ENCODE data around the gene IRF1. TPM values are rescaled to one million over a fixed set of nuclear protein-coding genes. Genes with fewer than 3 reads are reported as not detected.
A peak's percentile ranks its signal among the peaks of the same experiment; 100 is the strongest.

The IRF1 gene
- total RNA-seq, 4 donors from 2014 or later: 40.8 to 86.9 (median 65.5) TPM

GRCh38 chr5:132471151-132471907 is 19.2 kb downstream of the IRF1 start:
- Histone ChIP-seq H3K9me3 (no peaks in the 10 kb centered on the region), H3K27ac (peak overlapping the region in 1 of 4 donors; percentile 35), H3K4me1 (peaks cover 15 to 56% (median 19%) of the 10 kb centered on the region in 4 donors), H3K4me3 (no peak overlapping the region), H3K36me3 (no peaks in the 10 kb centered on the region), H3K27me3 (no peaks in the 10 kb centered on the region)
- 43 to 64% methylated on average over 2 of the region's 2 CpGs for WGBS, 2 donors (ENCODE audit: low coverage in 1 of 2)
- intact Hi-C loops (cut with DNase I; ENCODE audit: low total_unique reads): no loop called here
- TF ChIP-seq POLR2AphosphoS5 (IDR thresholded peaks at IDR 0.05) (no peak), EP300 (IDR thresholded peaks at IDR 0.05; ENCODE audit: low read depth) (no peak), POLR2A (IDR thresholded peaks at IDR 0.05) (no peak), CTCF (IDR thresholded peaks at IDR 0.05) (no peak)
- peak; percentile 17 for DNase-seq
- in situ Hi-C loops (cut with MboI; ENCODE audit: low pct_ligation_motif_present in 1 of 4, low pct_unique_long_range_greater_than_20kb in 1 of 4, low sequenced_read_pairs in 3 of 4): loop anchor here in 2 of 4 donors (5.0 to 10.0 kb wide), 2 partner anchors 47 to 49 kb away; no protein-coding TSS in a partner anchor

GRCh38 chr5:132470596-132470995 is 20.0 kb downstream of the IRF1 start:
- no peaks in the 10 kb centered on the region for H3K27me3 ChIP-seq
- WGBS, 2 donors (ENCODE audit: low coverage in 1 of 2): 85% methylated on average over 1 of the region's 1 CpG; no CpG with 5 or more reads in 1 of the 2 donors
- in situ Hi-C loops (cut with MboI; ENCODE audit: low pct_ligation_motif_present in 1 of 4, low pct_unique_long_range_greater_than_20kb in 1 of 4, low sequenced_read_pairs in 3 of 4): loop anchor here in 2 of 4 donors (5.0 to 10.0 kb wide), 2 partner anchors 46 to 48 kb away; no protein-coding TSS in a partner anchor
- H3K4me3 ChIP-seq: no peak overlapping the region
- H3K4me1 ChIP-seq: peaks cover 12 to 56% (median 16%) of the 10 kb centered on the region in 4 donors
- no peak for TF ChIP-seq POLR2AphosphoS5 (IDR thresholded peaks at IDR 0.05)
- H3K27ac ChIP-seq: peak overlapping the region in 3 of 4 donors; percentile 8 to 41 (median 27)
- H3K9me3 ChIP-seq: no peaks in the 10 kb centered on the region
- DNase-seq: peak; percentile 5
- intact Hi-C loops (cut with DNase I; ENCODE audit: low total_unique reads): no loop called here
- no peaks in the 10 kb centered on the region for H3K36me3 ChIP-seq

- peak overlapping the region in 3 of 4 donors; percentile 8 to 41 (median 27) for H3K27ac ChIP-seq
- in situ Hi-C loops (cut with MboI; ENCODE audit: low pct_ligation_motif_present in 1 of 4, low pct_unique_long_range_greater_than_20kb in 1 of 4, low sequenced_read_pairs in 3 of 4): loop anchor here in 2 of 4 donors (5.0 to 10.0 kb wide), 2 partner anchors 45 to 48 kb away; no protein-coding TSS in a partner anchor
- H3K9me3 ChIP-seq: no peaks in the 10 kb centered on the region
- no peaks in the 10 kb centered on the region for H3K36me3 ChIP-seq
- TF ChIP-seq CTCF (IDR thresholded peaks at IDR 0.05) (no peak), POLR2A (IDR thresholded peaks at IDR 0.05) (no peak), EP300 (IDR thresholded peaks at IDR 0.05; ENCODE audit: low read depth) (no peak), POLR2AphosphoS5 (IDR thresholded peaks at IDR 0.05) (no peak)
- intact Hi-C loops (cut with DNase I; ENCODE audit: low total_unique reads): no loop called here
- no peak overlapping the region for H3K4me3 ChIP-seq
- peaks cover 12 to 56% (median 16%) of the 10 kb centered on the region in 4 donors for H3K4me1 ChIP-seq
- 0 to 81% methylated on average over 1 to 4 of the region's 4 CpGs for WGBS, 2 donors (ENCODE audit: low coverage in 1 of 2)
- peak; percentile 8 for DNase-seq
- no peaks in the 10 kb centered on the region for H3K27me3 ChIP-seq
Observed at GRCh38 chr5:132470010-132470392, 20.6 kb downstream of the IRF1 start.

- TF ChIP-seq EP300 (IDR thresholded peaks at IDR 0.05; ENCODE audit: low read depth) (no peak), CTCF (IDR thresholded peaks at IDR 0.05) (no peak), POLR2AphosphoS5 (IDR thresholded peaks at IDR 0.05) (no peak), POLR2A (IDR thresholded peaks at IDR 0.05) (no peak)
- H3K36me3 ChIP-seq: no peaks in the 10 kb centered on the region
- peaks cover 13 to 56% (median 16%) of the 10 kb centered on the region in 4 donors for H3K4me1 ChIP-seq
- no peak overlapping the region for H3K4me3 ChIP-seq
- H3K27ac ChIP-seq: peak overlapping the region in 2 of 4 donors; percentile 3 to 27
- WGBS, 2 donors (ENCODE audit: low coverage in 1 of 2): 79 to 81% methylated on average over 2 to 6 of the region's 6 CpGs
- no peaks in the 10 kb centered on the region for H3K27me3 ChIP-seq
- intact Hi-C loops (cut with DNase I; ENCODE audit: low total_unique reads): no loop called here
- no peaks in the 10 kb centered on the region for H3K9me3 ChIP-seq
- DNase-seq: peak; percentile 7
- in situ Hi-C loops (cut with MboI; ENCODE audit: low pct_ligation_motif_present in 1 of 4, low pct_unique_long_range_greater_than_20kb in 1 of 4, low sequenced_read_pairs in 3 of 4): loop anchor here in 2 of 4 donors (5.0 to 10.0 kb wide), 2 partner anchors 45 to 47 kb away; no protein-coding TSS in a partner anchor
Observed at GRCh38 chr5:132469380-132470009, 21.1 kb downstream of the IRF1 start.

Measured in transverse colon (tissue), 4 donors.